Neural progenitor cell (in vitro differentiated cells): ENCODE results near the gene MYH15.

Source experiments
- CTCF ChIP-seq: fragments of 200-600 bp; sonication (generic); IDR thresholded peaks from 2 replicates; pipeline ENCODE4 v1.5.1; 2017; ENCODE audit warnings: antibody characterized with exemption, mild to moderate bottlenecking
- EZH2 ChIP-seq: fragments of 200-600 bp; sonication (generic); IDR thresholded peaks from 2 replicates; pipeline ENCODE4 v1.6.1; 2017; ENCODE audit warnings: antibody characterized with exemption, mild to moderate bottlenecking, moderate library complexity
- EZH2phosphoT487 ChIP-seq: fragments of 200-600 bp; sonication (generic); IDR thresholded peaks from 2 replicates; pipeline ENCODE4 v1.6.1; 2017; ENCODE audit warnings: antibody characterized with exemption

GRCh38 chr3:108346301-108347227, 163.8 kb downstream of the MYH15 start:
- TF ChIP-seq CTCF, result no peak
- no peak for TF ChIP-seq EZH2
- no peak for TF ChIP-seq EZH2phosphoT487
